ENCODE data around the gene ZNF334. TPM values are rescaled to one million over a fixed set of nuclear protein-coding genes. Genes with fewer than 3 reads are reported as not detected.

ZNF334 gene
- polyA plus RNA-seq, 1 experiment: 0.93 TPM

GRCh38 chr20:46520976-46521579 lies 7.7 kb upstream of the ZNF334 start:
- TF ChIP-seq CTCF (IDR thresholded peaks at IDR 0.05; ENCODE audit: insufficient read depth, low read depth, low read length): peak; percentile 73

GRCh38 chr20:46520540-46520939 lies 7.2 kb upstream of the ZNF334 start:
- CTCF ChIA-PET: interaction anchor here (0.6 to 6.9 kb wide), 4 partner anchors 10 to 227 kb away, joined by 3 to 60 read pairs (median 5); no protein-coding TSS in a partner anchor
- no peak overlapping the region for H3K4me3 ChIP-seq (ENCODE audit: low read depth, low read length)
- TF ChIP-seq CTCF (IDR thresholded peaks at IDR 0.05; ENCODE audit: insufficient read depth, low read depth, low read length): no peak
- no peaks in the 10 kb centered on the region for H3K36me3 ChIP-seq (ENCODE audit: control insufficient read depth, insufficient read depth, low read length)
- H3K27me3 ChIP-seq (ENCODE audit: control insufficient read depth, insufficient read depth, low read length): no peaks in the 10 kb centered on the region
- POLR2A ChIA-PET: no interaction called here
- DNase-seq (ENCODE audit: low read depth): no peak

More at GRCh38 chr20:46520976-46521579, 7.7 kb upstream of the ZNF334 start:
- Histone ChIP-seq H3K27me3 (ENCODE audit: control insufficient read depth, insufficient read depth, low read length) (no peaks in the 10 kb centered on the region), H3K4me3 (ENCODE audit: low read depth, low read length) (no peak overlapping the region), H3K36me3 (ENCODE audit: control insufficient read depth, insufficient read depth, low read length) (no peaks in the 10 kb centered on the region)
- CTCF ChIA-PET: interaction anchor here (0.6 to 6.9 kb wide), 6 partner anchors 23 to 226 kb away, joined by 3 to 60 read pairs (median 4); no protein-coding TSS in a partner anchor
- POLR2A ChIA-PET: no interaction called here
- DNase-seq (ENCODE audit: low read depth): no peak

GRCh38 chr20:46519471-46520068 lies 6.2 kb upstream of the ZNF334 start:
- Histone ChIP-seq H3K27me3 (ENCODE audit: control insufficient read depth, insufficient read depth, low read length) (no peaks in the 10 kb centered on the region), H3K4me3 (ENCODE audit: low read depth, low read length) (no peak overlapping the region), H3K36me3 (ENCODE audit: control insufficient read depth, insufficient read depth, low read length) (no peaks in the 10 kb centered on the region)
- CTCF ChIA-PET: interaction anchor here (0.6 to 6.9 kb wide), 4 partner anchors 9 to 162 kb away, joined by 3 to 60 read pairs (median 4); no protein-coding TSS in a partner anchor
- no peak for DNase-seq (ENCODE audit: low read depth)
- POLR2A ChIA-PET: no interaction called here
- no peak for TF ChIP-seq CTCF (IDR thresholded peaks at IDR 0.05; ENCODE audit: insufficient read depth, low read depth, low read length)

- CTCF ChIA-PET: interaction anchor here (1.2 to 1.6 kb wide), 2 partner anchors 10 to 58 kb away, joined by 4 to 6 read pairs; no protein-coding TSS in a partner anchor
- POLR2A ChIA-PET: no interaction called here
- TF ChIP-seq CTCF (IDR thresholded peaks at IDR 0.05; ENCODE audit: insufficient read depth, low read depth, low read length): no peak
- Histone ChIP-seq H3K36me3 (ENCODE audit: control insufficient read depth, insufficient read depth, low read length) (no peaks in the 10 kb centered on the region), H3K4me3 (ENCODE audit: low read depth, low read length) (no peak overlapping the region), H3K27me3 (ENCODE audit: control insufficient read depth, insufficient read depth, low read length) (no peaks in the 10 kb centered on the region)
- DNase-seq (ENCODE audit: low read depth): no peak
Observed at GRCh38 chr20:46509523-46509922, 3.8 kb downstream of the ZNF334 start.

- H3K27me3 ChIP-seq (ENCODE audit: control insufficient read depth, insufficient read depth, low read length): no peaks in the 10 kb centered on the region
- no peaks in the 10 kb centered on the region for H3K36me3 ChIP-seq (ENCODE audit: control insufficient read depth, insufficient read depth, low read length)
- ChIA-PET CTCF (no interaction called here), POLR2A (no interaction called here)
- no peak for DNase-seq (ENCODE audit: low read depth)
- no peak overlapping the region for H3K4me3 ChIP-seq (ENCODE audit: low read depth, low read length)
- no peak for TF ChIP-seq CTCF (IDR thresholded peaks at IDR 0.05; ENCODE audit: insufficient read depth, low read depth, low read length)
Observed at GRCh38 chr20:46507760-46508407, 5.5 kb downstream of the ZNF334 start.
